Kidney (tissue), 14 donors: Measurements from ENCODE around the gene ZBTB43. TPM values are rescaled to one million over a fixed set of nuclear protein-coding genes. Genes with fewer than 3 reads are reported as not detected.

ENCODE experiments used
- DNase-seq, 5 donors: peaks; one replicate each; pipeline ENCODE4 v3.0.0-alpha.2; 2013 to 2020
- FAIRE-seq: peaks from 2 replicates; lab custom pipeline; 2012; peaks lifted over from hg19 to GRCh38; lab: Jason Lieb, UNC
- H3K27ac ChIP-seq, 2 donors: one replicate each; pipeline ENCODE4 v1.7.0; 2013; ENCODE audit warnings: low read depth in 2 of 2, low read length in 2 of 2, inconsistent platforms in 1 of 2
- H3K27me3 ChIP-seq: one replicate; pipeline ENCODE4 v1.7.1; 2013; ENCODE audit warnings: low read length, inconsistent platforms; ENCODE audit not compliant: control insufficient read depth, insufficient read depth
- H3K36me3 ChIP-seq, 3 donors: one replicate each; pipeline versions ENCODE4 v1.7.0 to v1.7.1; 2013; ENCODE audit warnings: low read length in 3 of 3, control low read depth in 1 of 3, inconsistent platforms in 1 of 3; ENCODE audit not compliant: insufficient read depth in 3 of 3, control insufficient read depth in 2 of 3
- H3K4me1 ChIP-seq, 3 donors: one replicate each; pipeline versions ENCODE4 v1.7.0 to v1.7.1; 2013; ENCODE audit warnings: low read length in 3 of 3, inconsistent platforms in 1 of 3, low read depth in 1 of 3; ENCODE audit not compliant: control insufficient read depth in 2 of 3, insufficient read depth in 2 of 3
- H3K4me3 ChIP-seq, 3 donors: one replicate each; pipeline versions ENCODE4 v1.7.0 to v1.8.1; 2013; ENCODE audit warnings: low read length in 3 of 3, control low read depth in 1 of 3, inconsistent platforms in 1 of 3
- H3K9ac ChIP-seq, 3 donors: one replicate each; pipeline versions ENCODE4 v1.7.0 to v1.7.1; 2013; ENCODE audit warnings: low read length in 3 of 3, control low read depth in 1 of 3, inconsistent platforms in 1 of 3
- H3K9me3 ChIP-seq, 3 donors: one replicate each; pipeline versions ENCODE4 v1.7.0 to v1.7.1; 2013; ENCODE audit warnings: low read length in 3 of 3, control low read depth in 1 of 3, inconsistent platforms in 1 of 3; ENCODE audit not compliant: control insufficient read depth in 2 of 3, insufficient read depth in 1 of 3
- CTCF ChIP-seq: IDR thresholded peaks from 3 replicates; pipeline ENCODE4 v1.5.1; 2012; ENCODE audit warnings: mild to moderate bottlenecking, moderate library complexity, borderline replicate concordance; ENCODE audit not compliant: insufficient read depth; ENCODE audit errors: extremely low read depth
- intact Hi-C: fragments of 100-400 bp; cut with DNase I; formaldehyde crosslinking; loops from one replicate; pipeline ENCODE4 v1.11.1; 2022
- polyA plus RNA-seq: library from polyadenylated mRNA; stranded (reverse); fragments of 350-450 nt; fragmentation: Illumina TruSeq; extraction: RNeasy Lipid Tissue Mini Kit (QIAGEN cat#74804); gene quantifications from one replicate; pipeline ENCODE4 v1.2.3, GENCODE V29; 2014; ENCODE audit warnings: low read depth, low replicate concordance; ENCODE audit not compliant: insufficient read depth
- total RNA-seq: library from RNA; stranded (reverse); fragmentation: NEBNext Ultra II Directional; extraction: Animal tissue kit (Norgen Biotek cat#: 25700); gene quantifications from one replicate; pipeline ENCODE4 v1.2.1, GENCODE V29; 2021
- donor health status: control.
- donor health status: control.
- donor health status: control.
- donor health status: control.
- donor health status: control.
- donor health status: DM: yes; HTN: yes; CAD: no.
- donor health status: Normal renal cell carcinoma (clear cell type).

Gene ZBTB43
- total and polyA plus RNA-seq, 2 donors from 2014 or later: 6.6 to 18.8 TPM

GRCh38 chr9:126829035-126829434 is 24.2 kb downstream of the ZBTB43 start:
- Histone ChIP-seq H3K27ac (no peak overlapping the region), H3K9me3 (no peaks in the 10 kb centered on the region), H3K4me1 (no peaks in the 10 kb centered on the region), H3K9ac (no peak overlapping the region), H3K36me3 (peaks cover 2 to 22% (median 16%) of the 10 kb centered on the region in 3 donors), H3K4me3 (no peak overlapping the region), H3K27me3 (no peaks in the 10 kb centered on the region)
- DNase-seq (no peak), FAIRE-seq (no peak)
- TF ChIP-seq CTCF: no peak
- intact Hi-C loops: no loop called here

GRCh38 chr9:126830827-126831226 is 26.0 kb downstream of the ZBTB43 start:
- H3K4me1 ChIP-seq: peaks cover 0 to under 1% (median 0%) of the 10 kb centered on the region in 3 donors
- no peak for TF ChIP-seq CTCF
- H3K36me3 ChIP-seq: peaks cover 2 to 26% (median 21%) of the 10 kb centered on the region in 3 donors
- no peak overlapping the region for H3K4me3 ChIP-seq
- no peak for FAIRE-seq
- H3K9me3 ChIP-seq: no peaks in the 10 kb centered on the region
- H3K27ac ChIP-seq: no peak overlapping the region
- no peak overlapping the region for H3K9ac ChIP-seq
- DNase-seq: no peak
- intact Hi-C loops: no loop called here
- no peaks in the 10 kb centered on the region for H3K27me3 ChIP-seq

- Histone ChIP-seq H3K4me3 (no peak overlapping the region), H3K27ac (no peak overlapping the region), H3K27me3 (no peaks in the 10 kb centered on the region), H3K9ac (no peak overlapping the region), H3K36me3 (peaks cover 2 to 24% (median 24%) of the 10 kb centered on the region in 3 donors), H3K9me3 (no peaks in the 10 kb centered on the region), H3K4me1 (peaks cover 0 to 4% (median 0%) of the 10 kb centered on the region in 3 donors)
- FAIRE-seq: no peak
- intact Hi-C loops: no loop called here
- TF ChIP-seq CTCF: no peak
- DNase-seq: no peak
Measured at GRCh38 chr9:126832440-126832839, 27.6 kb downstream of the ZBTB43 start.

- no peak for TF ChIP-seq CTCF
- Histone ChIP-seq H3K9me3 (no peaks in the 10 kb centered on the region), H3K27ac (no peak overlapping the region), H3K9ac (no peak overlapping the region), H3K36me3 (peaks cover 2 to 24% (median 24%) of the 10 kb centered on the region in 3 donors), H3K4me1 (peaks cover 0 to 4% (median 0%) of the 10 kb centered on the region in 3 donors), H3K27me3 (no peaks in the 10 kb centered on the region), H3K4me3 (no peak overlapping the region)
- FAIRE-seq: no peak
- intact Hi-C loops: no loop called here
- no peak for DNase-seq
Measured at GRCh38 chr9:126833020-126833419, 28.2 kb downstream of the ZBTB43 start.
